ENCODE results near the gene CD200.
"Not testable (repeated sequence)": the region's sequence is repeated elsewhere in the genome, so short reads cannot be mapped to it uniquely, and the experiment has no call there.

The CD200 gene

DNA sequence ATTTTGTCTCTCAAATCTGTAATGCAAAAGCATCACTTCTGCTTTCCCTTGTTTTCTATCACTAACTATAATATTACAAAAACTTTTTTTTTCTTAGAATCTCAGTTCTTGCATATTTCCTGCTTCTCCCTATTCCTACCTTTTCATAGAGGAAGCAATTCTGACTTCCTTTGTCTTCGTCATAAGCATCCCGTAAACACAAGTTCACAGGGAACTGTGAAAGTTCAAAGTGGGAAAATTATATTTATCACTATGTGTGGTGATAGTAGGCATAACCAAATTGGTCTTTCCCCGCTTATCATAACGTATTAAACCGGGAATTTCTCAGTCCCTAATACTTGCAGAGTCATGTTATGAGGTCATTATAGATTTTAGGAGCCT lies 22.3 kb downstream of the CD200 start:
- in situ Hi-C loops (cut with HindIII; ENCODE audit: low sequenced_read_pairs) = no loop called here

DNA sequence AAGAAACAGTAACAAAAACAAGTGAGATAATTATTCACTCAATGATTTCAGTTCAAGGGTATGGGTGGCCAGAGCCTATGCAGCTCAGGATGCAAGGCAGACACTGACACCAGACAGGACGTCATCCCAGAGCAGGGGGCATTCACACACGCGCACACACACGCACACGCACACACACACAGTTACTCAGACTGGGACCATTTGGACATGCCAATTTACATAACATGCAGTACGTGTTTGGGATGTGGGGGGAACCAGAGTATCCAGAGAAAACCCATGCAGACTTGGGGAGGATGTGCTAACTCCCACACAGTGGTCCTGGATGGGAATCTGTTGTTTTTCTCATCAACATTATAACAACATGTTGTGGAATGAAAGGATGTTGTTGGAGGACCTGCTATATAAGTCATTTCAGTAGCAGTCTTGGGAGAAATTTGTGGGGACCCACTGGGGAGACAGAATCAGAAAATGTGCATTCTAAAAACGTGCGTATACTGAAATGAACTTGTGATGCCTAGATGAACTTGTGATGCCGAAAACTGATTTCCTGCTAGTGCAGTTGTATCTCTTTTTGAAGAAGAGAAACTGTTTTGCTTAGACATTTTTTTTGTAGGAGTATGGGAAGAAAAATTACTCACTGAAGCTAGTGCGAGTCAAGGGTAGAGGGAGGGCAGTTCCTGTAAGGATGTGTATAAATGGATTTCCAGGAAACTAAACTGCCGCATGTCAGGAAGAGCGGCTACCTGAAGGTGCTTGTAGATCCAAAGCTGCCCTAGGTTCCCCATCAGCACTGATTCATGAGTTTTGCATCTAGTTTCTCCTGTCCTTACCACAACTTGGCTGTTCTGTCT lies 25.2 kb downstream of the CD200 start:
- in situ Hi-C loops (cut with HindIII; ENCODE audit: low sequenced_read_pairs) = no loop called here

DNA sequence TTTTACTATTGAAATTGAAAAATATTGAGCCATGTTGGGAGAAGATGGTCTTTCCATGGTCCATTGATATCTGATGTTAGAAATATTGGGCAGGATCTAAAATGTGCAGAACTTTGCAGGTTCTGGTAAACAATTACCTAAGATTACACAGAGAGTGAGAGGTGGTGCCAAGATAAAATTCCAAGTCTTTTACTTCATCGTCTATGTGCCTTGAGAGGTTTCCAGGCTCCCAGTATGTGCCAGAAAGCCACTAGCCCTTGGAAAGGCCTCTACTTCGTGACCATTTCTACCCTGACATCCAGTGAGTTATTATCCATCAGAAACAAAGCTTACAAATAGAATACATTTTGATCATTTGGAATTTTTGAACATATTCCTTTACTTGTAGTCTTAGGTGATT lies 27.6 kb downstream of the CD200 start:
- in situ Hi-C loops (cut with HindIII; ENCODE audit: low sequenced_read_pairs) = no loop called here

DNA sequence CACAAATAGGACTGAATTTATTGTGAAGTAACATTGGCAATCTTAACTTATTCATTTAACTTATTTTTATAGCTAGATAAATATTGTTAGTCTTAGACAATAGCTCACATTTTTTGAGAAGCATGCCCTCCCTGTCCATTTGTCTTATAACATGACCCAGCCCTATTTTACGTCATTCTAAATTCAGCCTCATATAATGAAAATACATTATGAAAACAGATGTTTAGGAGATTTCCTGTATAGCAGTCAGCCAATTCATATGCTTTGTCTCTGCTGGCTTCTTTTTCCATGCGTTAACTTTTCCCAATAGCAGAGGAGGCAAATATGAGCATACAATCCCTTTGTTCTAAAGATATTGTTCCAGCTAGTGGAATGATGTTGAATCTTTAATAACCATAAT lies 29.3 kb downstream of the CD200 start:
- in situ Hi-C loops (cut with HindIII; ENCODE audit: low sequenced_read_pairs) = no loop called here

DNA sequence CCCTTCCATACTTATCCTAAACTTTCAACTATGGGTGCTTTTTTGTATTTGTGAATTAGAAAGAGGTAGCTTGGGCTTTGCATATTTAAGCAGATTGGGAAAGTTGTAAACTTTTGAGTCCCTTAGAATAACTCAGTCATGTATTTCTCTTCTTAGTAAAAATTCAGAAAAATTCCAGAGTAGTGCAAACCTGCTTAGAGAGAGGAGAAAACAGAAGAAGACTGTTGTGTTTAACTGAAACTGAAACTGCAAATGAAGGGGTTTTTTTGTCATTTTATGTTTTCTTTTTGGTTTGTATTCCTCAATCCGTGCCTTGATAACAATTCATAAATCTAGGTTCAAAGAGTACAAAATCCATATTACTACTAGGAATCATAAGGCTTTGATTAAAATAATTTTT lies 31.3 kb downstream of the CD200 start:
- in situ Hi-C loops (cut with HindIII; ENCODE audit: low sequenced_read_pairs) = no loop called here

DNA sequence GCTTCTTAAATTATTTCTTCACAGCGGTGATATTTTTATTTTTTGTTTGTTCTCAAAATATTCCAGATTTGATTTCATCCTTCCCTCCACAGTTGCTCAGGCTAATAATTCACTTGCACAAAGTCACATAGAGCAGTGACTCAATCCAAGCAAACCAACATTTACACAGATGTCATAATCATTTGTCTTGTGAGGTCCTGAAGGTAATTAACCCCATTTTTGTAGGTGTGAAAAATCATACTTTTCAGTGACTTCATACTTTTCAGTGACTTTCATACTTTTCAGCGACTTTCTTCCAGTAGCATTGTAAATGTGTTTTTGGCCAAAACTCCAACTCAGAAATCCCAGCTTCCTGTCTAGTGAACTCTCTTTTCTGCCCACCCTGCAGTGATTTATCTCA lies 32.1 kb downstream of the CD200 start:
- in situ Hi-C loops (cut with HindIII; ENCODE audit: low sequenced_read_pairs) = no loop called here

DNA sequence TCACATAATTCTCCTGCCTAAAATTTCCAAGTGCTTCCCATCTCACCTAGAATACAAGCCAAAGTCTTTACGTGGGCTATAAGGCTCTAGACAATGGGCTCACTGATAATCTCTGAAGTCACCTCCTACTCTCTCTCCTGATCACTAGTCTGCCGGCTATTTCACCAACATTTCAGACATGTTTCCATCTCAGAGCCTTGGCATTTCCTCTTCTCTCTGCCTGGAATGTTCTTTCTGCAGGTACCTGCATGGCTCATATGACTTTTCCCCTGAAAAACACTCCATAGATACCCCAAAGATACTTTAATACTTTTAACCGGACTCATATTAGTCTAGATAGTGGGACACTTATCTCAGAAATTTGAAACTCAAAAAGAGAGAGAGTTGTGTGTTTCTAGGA lies 32.7 kb downstream of the CD200 start:
- in situ Hi-C loops (cut with HindIII; ENCODE audit: low sequenced_read_pairs) = no loop called here

DNA sequence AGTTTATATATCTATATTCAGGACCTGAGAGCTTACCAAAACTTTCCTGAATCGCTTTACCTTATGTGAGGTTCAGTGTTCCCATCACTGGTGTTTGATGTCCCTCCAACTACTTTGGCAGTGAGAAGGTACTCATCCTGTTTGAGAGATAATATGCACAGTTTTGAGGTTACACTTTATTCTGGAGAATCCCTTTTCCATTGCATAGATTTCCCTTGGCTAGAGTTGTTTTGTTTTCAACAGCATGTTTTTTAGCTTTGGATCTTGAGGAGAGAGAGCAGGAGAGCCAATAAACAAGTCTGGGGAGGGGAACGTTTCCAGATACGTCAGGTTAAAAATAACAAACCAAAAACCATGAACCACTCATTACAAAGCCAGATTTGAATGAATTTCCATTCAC lies 33.6 kb downstream of the CD200 start:
- in situ Hi-C loops (cut with HindIII; ENCODE audit: low sequenced_read_pairs) = no loop called here

DNA sequence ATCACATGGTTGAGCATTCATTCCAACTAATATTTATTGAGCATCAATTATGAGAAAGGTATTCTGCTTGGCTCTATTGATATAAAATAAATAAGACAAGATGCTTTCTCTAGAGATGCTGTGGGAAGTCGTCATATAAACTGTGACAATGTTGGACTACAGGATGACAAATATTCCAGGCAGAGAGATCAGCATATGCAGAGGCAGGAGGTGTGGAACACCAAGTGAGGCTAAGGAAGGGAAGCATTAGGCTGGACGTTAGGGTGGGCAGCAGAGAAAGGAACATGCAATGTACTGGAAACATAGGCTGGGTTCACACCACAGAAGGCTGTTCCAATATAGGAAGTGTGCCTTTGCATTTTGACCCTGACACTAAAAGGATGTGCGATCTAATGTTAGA lies 38.6 kb downstream of the CD200 start:
- in situ Hi-C loops (cut with HindIII; ENCODE audit: low sequenced_read_pairs) = no loop called here

DNA sequence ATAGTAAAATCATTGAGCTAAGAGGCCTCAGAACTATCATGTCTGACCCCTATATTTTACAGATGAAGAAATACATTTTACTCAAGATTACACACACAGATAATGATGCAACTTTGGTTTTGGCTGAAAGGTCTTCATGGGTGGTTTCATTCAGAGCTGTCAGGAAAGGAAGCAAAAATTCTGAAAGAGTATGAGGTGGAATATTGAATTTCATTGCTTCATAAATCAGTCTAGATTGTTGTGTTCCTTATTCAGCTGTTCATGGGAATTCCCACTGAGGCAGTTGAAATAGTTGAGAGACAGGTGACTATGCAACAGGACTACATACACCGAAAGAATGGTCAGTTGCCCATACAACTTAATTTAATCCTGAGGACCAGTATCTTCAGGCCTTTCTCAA lies 39.4 kb downstream of the CD200 start:
- in situ Hi-C loops (cut with HindIII; ENCODE audit: low sequenced_read_pairs) = no loop called here

DNA sequence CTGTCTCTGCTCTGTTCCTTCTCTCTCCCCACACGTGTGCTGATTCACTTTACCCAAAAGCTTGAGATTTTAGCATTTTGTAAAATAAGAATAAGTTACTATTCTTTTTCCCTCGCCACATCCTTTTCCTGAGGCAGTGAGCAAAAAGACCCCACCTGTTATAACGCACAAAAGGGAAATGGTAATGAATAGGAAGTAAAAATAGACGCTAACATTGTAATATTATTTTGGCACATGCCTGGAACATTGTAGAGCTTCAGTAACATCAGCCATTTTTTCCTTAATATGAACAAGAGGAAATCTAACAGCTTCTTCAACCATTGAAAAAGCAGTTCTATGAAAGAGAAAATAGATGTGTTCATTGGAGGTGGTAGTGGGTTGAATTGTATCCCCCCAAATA lies 40.5 kb downstream of the CD200 start:
- in situ Hi-C loops (cut with HindIII; ENCODE audit: low sequenced_read_pairs) = no loop called here

DNA sequence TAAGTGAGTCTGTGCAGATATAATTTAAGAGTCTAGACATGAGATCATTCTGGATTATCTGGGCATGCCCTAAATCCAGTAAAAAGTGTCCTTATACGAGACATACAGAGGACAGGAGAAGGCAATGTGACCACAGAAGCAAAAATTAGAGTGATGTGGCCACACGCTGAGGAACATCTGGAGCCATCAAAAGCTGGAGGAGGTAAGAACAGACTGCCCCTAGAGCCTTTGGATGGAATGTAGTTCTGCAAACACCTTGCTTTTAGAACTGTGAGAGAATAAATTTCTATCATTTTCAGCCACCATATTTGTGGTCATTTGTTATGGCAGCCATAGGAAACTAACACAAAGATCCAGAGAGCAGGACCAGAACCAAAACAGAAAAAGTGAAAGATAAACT lies 41.0 kb downstream of the CD200 start:
- in situ Hi-C loops (cut with HindIII; ENCODE audit: low sequenced_read_pairs) = no loop called here

DNA sequence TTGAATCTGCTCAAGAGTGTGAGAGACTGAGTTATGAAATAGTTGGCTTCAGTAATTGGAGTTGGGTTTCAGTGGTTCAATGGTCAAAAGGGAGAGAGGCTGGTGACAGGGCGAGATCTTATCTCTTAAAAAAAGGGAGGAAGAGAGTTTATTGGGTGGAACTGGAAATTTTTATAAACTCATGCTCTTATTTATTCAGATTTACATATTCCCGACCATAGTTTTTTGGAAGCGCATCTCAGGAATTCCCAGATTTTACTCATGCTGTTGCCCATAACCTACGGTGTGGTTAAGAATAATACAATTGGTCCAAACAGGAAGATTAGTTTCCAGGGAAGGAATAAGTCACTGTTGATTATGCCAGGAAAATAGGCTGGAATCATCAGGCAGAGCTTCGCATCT lies 41.4 kb downstream of the CD200 start:
- in situ Hi-C loops (cut with HindIII; ENCODE audit: low sequenced_read_pairs) = no loop called here

DNA sequence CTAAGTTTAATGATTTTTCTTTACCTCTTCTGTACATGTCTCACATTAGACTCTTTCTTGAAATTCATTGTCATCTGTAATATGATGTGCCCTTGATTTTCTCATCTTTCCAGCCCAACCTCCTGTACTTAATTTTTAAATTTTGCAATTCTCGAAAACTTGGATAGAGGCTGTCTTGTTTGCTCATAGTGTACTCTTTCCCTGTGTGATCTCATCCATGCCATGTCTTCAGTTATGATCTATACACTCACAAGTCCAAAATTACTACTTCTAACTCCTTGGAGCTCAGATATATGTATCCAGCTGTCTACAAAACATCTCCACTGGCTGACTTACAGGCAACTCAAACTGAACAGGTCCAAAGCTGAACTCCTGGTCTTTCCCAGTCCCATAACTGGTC lies 42.2 kb downstream of the CD200 start:
- in situ Hi-C loops (cut with HindIII; ENCODE audit: low sequenced_read_pairs) = no loop called here

DNA sequence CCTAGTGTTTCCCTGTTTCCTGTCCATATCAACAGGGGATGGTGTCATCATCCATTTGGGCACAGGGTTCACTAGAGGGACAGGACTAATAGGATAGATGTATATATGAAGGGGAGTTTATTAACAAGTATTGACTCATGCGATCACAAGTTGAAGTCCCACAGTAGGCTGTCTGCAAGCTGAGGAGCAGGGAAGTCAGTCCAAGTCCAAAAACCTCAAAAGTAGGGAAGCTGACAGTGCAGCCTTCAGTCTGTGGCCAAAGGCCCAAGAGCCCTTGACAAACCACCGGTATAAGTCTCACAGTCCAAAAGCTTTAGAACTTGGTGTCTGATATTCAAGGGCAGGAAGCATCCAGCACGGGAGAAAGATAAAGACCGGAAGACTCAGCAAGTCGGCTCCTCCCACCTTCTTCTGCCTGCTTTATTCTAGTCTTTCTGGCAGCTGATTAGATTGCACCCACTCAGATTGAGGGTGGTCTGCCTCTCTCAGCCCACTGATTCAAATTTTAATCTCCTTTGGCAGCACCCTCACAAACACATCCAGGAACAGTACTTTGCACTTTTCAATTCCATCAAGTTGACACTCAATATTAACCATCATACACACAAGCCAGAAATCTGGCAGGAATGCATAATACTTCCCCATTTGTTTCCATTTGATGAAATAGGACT lies 43.4 kb downstream of the CD200 start:
- in situ Hi-C loops (cut with HindIII; ENCODE audit: low sequenced_read_pairs) = no loop called here

DNA sequence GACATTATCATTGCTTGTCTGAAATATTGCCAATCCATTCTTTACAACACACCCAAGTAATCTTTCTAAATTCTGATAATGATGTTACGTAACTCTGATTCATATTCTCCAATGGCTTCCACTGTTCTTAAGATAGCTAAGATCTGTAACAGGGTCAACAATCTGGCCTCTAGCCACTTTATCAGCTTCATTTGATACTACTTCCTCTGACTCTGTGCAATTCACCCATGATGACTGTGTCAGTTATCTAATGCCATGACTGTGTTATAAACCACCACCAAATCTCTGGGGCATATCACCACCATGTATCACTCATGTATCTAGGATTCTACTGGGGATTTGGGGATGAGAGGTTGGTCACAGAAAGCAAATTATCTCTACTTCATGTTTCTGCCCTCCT lies 44.0 kb downstream of the CD200 start:
- in situ Hi-C loops (cut with HindIII; ENCODE audit: low sequenced_read_pairs) = no loop called here

DNA sequence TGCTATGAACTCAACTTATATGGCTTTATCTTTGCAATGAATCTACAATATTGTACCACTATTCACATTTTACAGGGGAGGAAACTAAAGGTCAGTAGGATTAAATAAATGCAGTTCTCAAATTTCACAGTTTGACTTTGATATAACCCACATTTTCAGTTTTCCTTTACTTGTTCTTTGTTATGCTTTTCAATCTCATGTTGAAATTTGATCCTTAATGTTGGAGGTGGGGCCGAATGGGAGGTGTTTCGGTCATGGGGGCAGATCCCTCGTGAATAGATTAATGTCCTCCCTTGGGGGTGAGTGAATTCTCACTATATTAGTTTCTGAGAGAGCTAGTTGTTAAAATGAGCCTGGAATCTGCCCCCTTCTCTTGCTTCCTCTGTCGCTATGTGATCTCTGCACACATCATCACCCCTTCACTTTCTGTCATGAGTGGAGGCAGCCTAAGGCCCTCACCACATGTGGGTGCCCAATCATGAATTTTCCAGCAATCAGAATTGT lies 44.7 kb downstream of the CD200 start:
- in situ Hi-C loops (cut with HindIII; ENCODE audit: low sequenced_read_pairs) = no loop called here

DNA sequence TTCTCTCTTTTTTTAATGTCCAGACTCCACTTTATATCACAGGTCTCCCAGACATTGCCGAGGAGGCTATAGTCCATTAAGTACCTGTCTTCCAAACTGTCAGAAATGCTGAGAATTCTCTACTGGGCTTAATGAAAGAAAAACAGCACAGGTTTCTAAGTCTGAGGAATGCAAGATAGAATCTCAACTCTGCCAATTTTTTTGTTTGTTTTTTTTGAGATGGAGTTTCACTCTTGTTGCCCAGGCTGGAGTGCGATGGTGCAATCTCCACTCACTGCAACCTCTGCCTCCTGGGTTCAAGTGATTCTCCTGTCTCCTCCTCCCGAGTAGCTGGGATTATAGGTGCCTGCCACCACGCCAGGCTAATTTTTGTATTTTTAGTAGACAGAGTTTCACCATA lies 45.4 kb downstream of the CD200 start:
- in situ Hi-C loops (cut with HindIII; ENCODE audit: low sequenced_read_pairs) = not testable (repeated sequence)

DNA sequence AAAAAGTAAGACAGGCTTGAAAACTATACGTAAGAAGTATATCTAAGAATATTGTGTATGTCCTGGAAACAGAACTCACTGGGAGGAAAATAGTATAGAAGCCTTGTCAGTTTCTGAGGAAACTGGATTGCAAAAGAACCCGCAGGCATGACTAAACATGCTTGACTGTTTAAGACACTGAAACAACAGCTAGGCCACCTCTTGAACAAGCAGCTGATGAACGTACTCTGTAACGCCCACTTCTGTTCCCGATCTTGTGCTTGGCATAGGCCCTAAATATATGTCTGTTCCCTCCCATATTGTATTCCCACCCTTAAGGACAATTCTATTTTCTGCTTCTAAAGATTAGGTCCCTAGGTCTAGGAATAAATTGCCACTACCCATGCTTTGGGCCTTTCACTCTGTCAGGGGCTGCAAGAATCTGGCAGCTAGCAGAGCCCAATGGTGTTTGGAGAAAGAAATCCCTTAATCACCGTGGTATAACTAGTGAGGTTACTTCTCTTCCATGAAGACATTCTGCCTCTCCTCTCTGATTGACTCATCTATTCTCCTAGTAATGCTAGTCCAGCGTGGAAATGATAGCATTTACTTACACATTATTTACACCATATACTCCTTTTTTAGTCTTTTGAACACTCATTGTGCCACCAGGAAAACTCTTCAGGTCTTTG lies 46.2 kb downstream of the CD200 start:
- in situ Hi-C loops (cut with HindIII; ENCODE audit: low sequenced_read_pairs) = no loop called here

DNA sequence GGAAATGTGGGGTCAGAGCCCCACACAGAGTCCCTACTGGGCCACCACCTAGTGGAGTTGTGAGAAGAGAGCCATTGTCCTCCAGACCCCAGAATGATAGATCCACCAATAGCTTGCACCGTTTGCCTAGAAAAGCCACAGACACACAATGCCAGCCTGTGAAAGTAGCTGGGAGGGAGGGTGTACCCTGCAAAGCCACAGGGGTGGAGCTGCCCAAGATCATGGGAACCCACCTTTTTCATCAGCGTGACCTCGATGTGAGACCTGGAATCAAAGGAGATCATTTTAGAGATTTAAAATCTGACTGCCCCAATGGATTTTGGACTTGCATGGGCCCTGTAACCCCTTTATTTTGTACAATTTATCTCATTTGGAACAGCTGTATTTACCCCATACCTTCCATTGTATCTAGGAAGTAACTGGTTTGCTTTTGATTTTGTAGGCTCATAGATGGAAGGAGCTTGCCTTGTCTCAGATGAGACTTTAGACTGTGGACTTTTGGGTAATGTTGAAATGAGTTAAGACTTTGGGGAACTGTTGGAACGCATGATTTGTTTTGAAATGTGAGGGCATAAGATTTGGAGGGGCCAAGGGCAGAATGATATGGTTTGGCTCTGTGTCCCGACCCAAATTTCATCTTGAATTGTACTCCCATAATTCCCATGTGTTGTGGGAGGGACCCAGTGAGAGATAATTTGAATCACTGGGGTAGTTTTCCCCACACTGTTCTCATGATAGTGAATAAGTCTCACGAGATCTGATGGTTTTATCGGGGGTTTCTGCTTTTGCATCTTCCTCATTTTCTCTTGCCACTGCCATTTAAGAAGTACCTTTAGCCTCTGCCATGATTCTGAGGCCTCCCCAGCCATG lies 49.0 kb downstream of the CD200 start:
- in situ Hi-C loops (cut with HindIII; ENCODE audit: low sequenced_read_pairs) = no loop called here

Data from DLD1 (cell line).